Measurements from ENCODE around the gene GLIS1. TPM values are rescaled to one million over a fixed set of nuclear protein-coding genes. Genes with fewer than 3 reads are reported as not detected.

GLIS1 gene
- total and polyA plus RNA-seq, 2 donors (not counting 3 experiments of a cell fraction or from before 2014, with no cell fraction given): not detected

DNA sequence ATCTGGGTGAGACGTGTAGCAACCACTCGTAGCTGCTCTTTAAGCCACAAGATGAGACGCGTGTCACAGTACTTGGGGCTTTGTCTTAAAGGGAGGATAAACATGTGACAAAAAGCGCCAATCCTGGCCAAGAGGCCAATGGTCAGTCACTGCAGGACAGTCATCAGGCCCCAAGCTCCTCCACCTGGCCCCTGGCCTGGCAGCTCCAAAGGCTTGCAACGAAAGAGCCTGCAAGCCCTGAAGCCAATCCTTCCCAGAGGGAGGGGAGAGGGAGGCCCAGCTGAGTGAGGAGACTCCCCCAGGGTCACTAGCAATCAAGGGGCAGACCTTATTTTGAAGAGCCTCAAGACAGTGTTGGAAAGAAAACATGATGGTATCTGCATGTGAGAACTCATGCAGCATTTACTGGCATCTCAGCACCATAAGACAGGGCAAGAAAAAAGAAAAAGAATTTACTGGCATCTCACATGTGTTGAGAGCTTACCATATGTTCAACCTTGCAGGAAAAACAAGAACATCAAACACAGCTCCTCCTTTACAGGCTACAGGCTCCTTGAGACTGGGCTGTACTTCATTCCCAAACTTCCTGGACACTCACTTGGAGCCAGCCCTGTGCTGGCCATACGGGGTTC, 11.4 kb downstream of the GLIS1 start:
- Histone ChIP-seq H3K79me2 (ENCODE audit: control insufficient read depth, insufficient read depth, low read length) (no peaks in the 10 kb centered on the region), H3K4me3 (replicated peaks in 1 of 3; ENCODE audit: insufficient read depth in 1 of 3, low read depth in 1 of 3, low read length in 3 of 3) (no peak overlapping the region), H3K4me2 (ENCODE audit: insufficient read depth, low read length) (no peak overlapping the region), H3K4me1 (ENCODE audit: control insufficient read depth, extremely low read depth, insufficient read depth, low read length) (no peaks in the 10 kb centered on the region), H3K9me3 (replicated peaks; ENCODE audit: control insufficient read depth, insufficient read depth, low read length) (no peaks in the 10 kb centered on the region), H3K9ac (replicated peaks; ENCODE audit: extremely low read depth, insufficient read depth, low read length) (no peak overlapping the region), H3K9me1 (replicated peaks; ENCODE audit: control insufficient read depth, extremely low read depth, insufficient read depth, low read length) (no peaks in the 10 kb centered on the region), H3K27ac (ENCODE audit: insufficient read depth, low read depth, low read length) (no peak overlapping the region), H2AFZ (ENCODE audit: low read depth, low read length) (no peak overlapping the region), H4K20me1 (replicated peaks; ENCODE audit: control insufficient read depth, extremely low read depth, insufficient read depth, low read length) (no peaks in the 10 kb centered on the region), H3K36me3 (ENCODE audit: control insufficient read depth in 2 of 2, extremely low read depth in 1 of 2, insufficient read depth in 2 of 2, low read length in 2 of 2) (no peaks in the 10 kb centered on the region), H3K27me3 (ENCODE audit: control insufficient read depth in 2 of 2, insufficient read depth in 2 of 2, low read length in 2 of 2) (peaks cover 14 to 35% of the 10 kb centered on the region in 2 experiments)
- dilution Hi-C loops (cut with MboI; ENCODE audit: extremely low pct_ligation_motif_present, low sequenced_read_pairs) (no loop called here), intact Hi-C loops (cut with micrococcal nuclease) (no loop called here)
- ChIA-PET CTCF (interaction anchor here (1.0 to 1.2 kb wide), 3 partner anchors 8 to 26 kb away, joined by 3 to 4 read pairs (median 3); no protein-coding TSS in a partner anchor), POLR2A (no interaction called here)
- TF ChIP-seq GATA2 (IDR thresholded peaks at IDR 0.05; ENCODE audit: insufficient read depth, insufficient read length, low read depth, low read length) (no peak), CTCF (IDR thresholded peaks at IDR 0.05; ENCODE audit: extremely low read depth in 1 of 2, insufficient read depth in 1 of 2, low read depth in 1 of 2, low read length in 2 of 2) (no peak), JUN (IDR thresholded peaks at IDR 0.05; ENCODE audit: borderline replicate concordance, insufficient read depth, insufficient read length, low read depth) (no peak), MYC (IDR thresholded peaks at IDR 0.05; ENCODE audit: low read depth, low read length) (no peak), POLR2AphosphoS5 (IDR thresholded peaks at IDR 0.05; ENCODE audit: insufficient read depth, low read depth, low read length) (no peak), MAX (IDR thresholded peaks at IDR 0.05; ENCODE audit: insufficient read depth, insufficient read length) (no peak), EZH2 (IDR thresholded peaks at IDR 0.05; ENCODE audit: borderline replicate concordance, low read depth, low read length, severe bottlenecking) (no peak), POLR2A (IDR thresholded peaks at IDR 0.05; ENCODE audit: low read depth, low read length) (no peak), FOS (IDR thresholded peaks at IDR 0.05; ENCODE audit: borderline replicate concordance, insufficient read depth, low read length) (no peak)
- no peak for DNase-seq (ENCODE audit: low read depth, low spot score)
- BruUV-seq (replicated peaks): no TSS peak
- FAIRE-seq: no peak
